ENCODE measurements around the gene ANKRD28. TPM values are rescaled to one million over a fixed set of nuclear protein-coding genes. Genes with fewer than 3 reads are reported as not detected.

The ANKRD28 gene
- total RNA-seq, 2 donors from 2014 or later, result 33.4 to 37.1 TPM

GRCh38 chr3:15755780-15756179, 42.0 kb downstream of the ANKRD28 start:
- no peaks in the 10 kb centered on the region for H3K27me3 Mint-ChIP-seq (ENCODE audit: insufficient read depth)
- Histone ChIP-seq H3K9me3 (ENCODE audit: control insufficient read depth, low read length) (no peaks in the 10 kb centered on the region), H3K36me3 (ENCODE audit: control insufficient read depth, insufficient read depth, low read length) (peaks cover 8% of the 10 kb centered on the region), H3K4me3 (ENCODE audit: low read length) (no peak overlapping the region), H3K27me3 (ENCODE audit: control insufficient read depth, insufficient read depth, low read length, poor library complexity, severe bottlenecking) (no peaks in the 10 kb centered on the region), H3K27ac (ENCODE audit: low read depth, low read length) (no peak overlapping the region), H3K9ac (ENCODE audit: extremely low read depth, low read length, poor library complexity, severe bottlenecking) (no peak overlapping the region), H3K4me1 (ENCODE audit: control insufficient read depth, insufficient read depth, low read length) (no peaks in the 10 kb centered on the region)
- WGBS, 2 experiments (ENCODE audit: insufficient coverage in 1 of 2, insufficient read length in 1 of 2), result 89 to 100% methylated on average over 1 to 2 of the region's 2 CpGs
- no peak for TF ChIP-seq CTCF (conservative IDR thresholded peaks at IDR 0.05)
- peaks cover 21% of the 10 kb centered on the region for H3K4me1 Mint-ChIP-seq
- H3K27ac Mint-ChIP-seq, result peak overlapping the region; percentile 83
- no peak overlapping the region for H3K4me3 Mint-ChIP-seq
- peaks cover 6% of the 10 kb centered on the region for H3K36me3 Mint-ChIP-seq (ENCODE audit: low read depth)
- DNase-seq, result no peak
- H3K9me3 Mint-ChIP-seq, result no peaks in the 10 kb centered on the region

- Histone ChIP-seq H3K4me3 (ENCODE audit: low read length) (no peak overlapping the region), H3K9me3 (ENCODE audit: control insufficient read depth, low read length) (no peaks in the 10 kb centered on the region), H3K27me3 (ENCODE audit: control insufficient read depth, insufficient read depth, low read length, poor library complexity, severe bottlenecking) (no peaks in the 10 kb centered on the region), H3K9ac (ENCODE audit: extremely low read depth, low read length, poor library complexity, severe bottlenecking) (no peak overlapping the region), H3K27ac (ENCODE audit: low read depth, low read length) (no peak overlapping the region), H3K4me1 (ENCODE audit: control insufficient read depth, insufficient read depth, low read length) (no peaks in the 10 kb centered on the region), H3K36me3 (ENCODE audit: control insufficient read depth, insufficient read depth, low read length) (peaks cover 13% of the 10 kb centered on the region)
- Mint-ChIP-seq H3K27me3 (ENCODE audit: insufficient read depth) (no peaks in the 10 kb centered on the region), H3K27ac (no peak overlapping the region), H3K4me1 (peaks cover 21% of the 10 kb centered on the region), H3K36me3 (ENCODE audit: low read depth) (peaks cover 11% of the 10 kb centered on the region), H3K4me3 (no peak overlapping the region), H3K9me3 (no peaks in the 10 kb centered on the region)
- DNase-seq, result no peak
- TF ChIP-seq CTCF (conservative IDR thresholded peaks at IDR 0.05), result no peak
- WGBS, 2 experiments (ENCODE audit: insufficient coverage in 1 of 2, insufficient read length in 1 of 2), result no CpG with 5 or more reads among the region's 1 CpG
Measured at GRCh38 chr3:15755181-15755580, 42.6 kb downstream of the ANKRD28 start.

GRCh38 chr3:15754047-15754446, 43.7 kb downstream of the ANKRD28 start:
- Mint-ChIP-seq H3K4me3 (no peak overlapping the region), H3K4me1 (peaks cover 21% of the 10 kb centered on the region), H3K9me3 (peaks cover 6% of the 10 kb centered on the region), H3K27me3 (ENCODE audit: insufficient read depth) (no peaks in the 10 kb centered on the region), H3K36me3 (ENCODE audit: low read depth) (peaks cover 19% of the 10 kb centered on the region), H3K27ac (no peak overlapping the region)
- DNase-seq, result no peak
- Histone ChIP-seq H3K9ac (ENCODE audit: extremely low read depth, low read length, poor library complexity, severe bottlenecking) (no peak overlapping the region), H3K27me3 (ENCODE audit: control insufficient read depth, insufficient read depth, low read length, poor library complexity, severe bottlenecking) (no peaks in the 10 kb centered on the region), H3K9me3 (ENCODE audit: control insufficient read depth, low read length) (no peaks in the 10 kb centered on the region), H3K4me3 (ENCODE audit: low read length) (no peak overlapping the region), H3K4me1 (ENCODE audit: control insufficient read depth, insufficient read depth, low read length) (no peaks in the 10 kb centered on the region), H3K27ac (ENCODE audit: low read depth, low read length) (no peak overlapping the region), H3K36me3 (ENCODE audit: control insufficient read depth, insufficient read depth, low read length) (peaks cover 22% of the 10 kb centered on the region)
- 82 to 98% methylated on average over 2 of the region's 2 CpGs for WGBS, 2 experiments (ENCODE audit: insufficient coverage in 1 of 2, insufficient read length in 1 of 2)
- no peak for TF ChIP-seq CTCF (conservative IDR thresholded peaks at IDR 0.05)
